ENCODE results near the gene DLGAP1. TPM values are rescaled to one million over a fixed set of nuclear protein-coding genes. Genes with fewer than 3 reads are reported as not detected.
"Not testable (repeated sequence)": the region's sequence is repeated elsewhere in the genome, so short reads cannot be mapped to it uniquely, and the experiment has no call there.

Gene DLGAP1
- 1 to 10 TPM in 3 of 4 donors, not detected in 1; 2.0 to 4.7 (median 2.1) TPM for total RNA-seq

GRCh38 chr18:4455113-4455811 lies at the start of gene DLGAP1:
DLGAP1 (minus strand) TSS chr18:4455307.
- WGBS = 1% methylated on average over 11 of the region's 75 CpGs
- peaks cover 42% of the 10 kb centered on the region for H3K27me3 ChIP-seq
- H3K27ac ChIP-seq = no peak within 1 kb of the TSS
- H3K9me3 ChIP-seq = no peaks in the 10 kb centered on the region
- peak in 1 of 2 donors; percentile 73 for DNase-seq (ENCODE audit: low spot score in 2 of 2)
- no peaks in the 10 kb centered on the region for H3K36me3 ChIP-seq
- H3K4me3 ChIP-seq = peak within 1 kb of the TSS; percentile 51
- no peak for TF ChIP-seq EP300 (IDR thresholded peaks at IDR 0.05)
- H3K4me1 ChIP-seq = peaks cover 17% of the 10 kb centered on the region

DNA sequence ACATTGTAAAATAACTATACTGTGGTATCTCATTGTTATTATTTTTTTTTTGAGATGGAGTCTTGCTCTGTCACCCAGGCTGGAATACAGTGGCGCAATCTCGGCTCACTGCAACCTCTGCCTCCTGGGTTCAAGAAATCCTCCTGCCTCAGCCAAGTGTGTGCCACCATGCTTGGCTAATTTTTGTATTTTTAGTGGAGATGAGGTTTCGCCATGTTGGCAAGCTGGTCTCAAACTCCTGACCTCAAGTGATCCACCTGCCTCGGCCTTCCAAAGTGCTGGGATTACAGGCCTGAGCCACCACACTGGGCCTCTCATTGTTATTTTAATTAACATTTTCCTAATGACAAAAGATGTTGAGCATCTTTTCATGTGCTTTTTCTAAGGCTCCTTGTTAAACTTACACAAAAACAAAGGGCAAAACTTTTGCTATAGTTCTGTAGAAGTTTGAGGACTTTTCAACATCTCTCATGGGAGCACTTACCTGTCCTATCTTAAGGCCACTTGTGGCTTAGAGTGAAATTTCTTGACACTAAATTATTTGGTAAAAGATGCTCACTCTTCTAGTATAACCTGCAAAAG lies 39.7 kb upstream of the DLGAP1 start:
- H3K4me1 ChIP-seq, H3K9me3 ChIP-seq: not testable (repeated sequence)
- 79% methylated on average over 4 of the region's 4 CpGs for WGBS

GRCh38 chr18:4468511-4468910 lies 13.4 kb upstream of the DLGAP1 start:
- no peak overlapping the region for H3K27ac ChIP-seq
- DNase-seq (ENCODE audit: low spot score in 2 of 2) = no peak
- H3K4me3 ChIP-seq = no peak overlapping the region
- H3K27me3 ChIP-seq = no peaks in the 10 kb centered on the region
- H3K9me3 ChIP-seq = no peaks in the 10 kb centered on the region
- WGBS = 56% methylated on average over 3 of the region's 3 CpGs
- no peaks in the 10 kb centered on the region for H3K4me1 ChIP-seq
- H3K36me3 ChIP-seq = no peaks in the 10 kb centered on the region
- TF ChIP-seq POLR2A (IDR thresholded peaks at IDR 0.05) = no peak
- no peak for TF ChIP-seq CTCF (IDR thresholded peaks at IDR 0.05)

More for the DNA sequence above, 39.7 kb upstream of the DLGAP1 start:
- not testable (repeated sequence) for H3K27me3 ChIP-seq; H3K4me3 ChIP-seq; H3K27ac ChIP-seq; DNase-seq (ENCODE audit: low spot score in 2 of 2); H3K36me3 ChIP-seq

GRCh38 chr18:4454537-4455112 lies 482 bp downstream of the DLGAP1 start:
- WGBS = 0% methylated on average over 11 of the region's 65 CpGs
- peaks cover 17% of the 10 kb centered on the region for H3K4me1 ChIP-seq
- no peaks in the 10 kb centered on the region for H3K9me3 ChIP-seq
- H3K4me3 ChIP-seq = peak overlapping the region; percentile 51
- no peak overlapping the region for H3K27ac ChIP-seq
- peaks cover 42% of the 10 kb centered on the region for H3K27me3 ChIP-seq
- DNase-seq (ENCODE audit: low spot score in 2 of 2) = no peak
- H3K36me3 ChIP-seq = no peaks in the 10 kb centered on the region
- TF ChIP-seq CTCF (IDR thresholded peaks at IDR 0.05) (no peak), POLR2A (IDR thresholded peaks at IDR 0.05) (no peak), POLR2AphosphoS5 (IDR thresholded peaks at IDR 0.05) (no peak), EP300 (IDR thresholded peaks at IDR 0.05) (no peak)

DNA sequence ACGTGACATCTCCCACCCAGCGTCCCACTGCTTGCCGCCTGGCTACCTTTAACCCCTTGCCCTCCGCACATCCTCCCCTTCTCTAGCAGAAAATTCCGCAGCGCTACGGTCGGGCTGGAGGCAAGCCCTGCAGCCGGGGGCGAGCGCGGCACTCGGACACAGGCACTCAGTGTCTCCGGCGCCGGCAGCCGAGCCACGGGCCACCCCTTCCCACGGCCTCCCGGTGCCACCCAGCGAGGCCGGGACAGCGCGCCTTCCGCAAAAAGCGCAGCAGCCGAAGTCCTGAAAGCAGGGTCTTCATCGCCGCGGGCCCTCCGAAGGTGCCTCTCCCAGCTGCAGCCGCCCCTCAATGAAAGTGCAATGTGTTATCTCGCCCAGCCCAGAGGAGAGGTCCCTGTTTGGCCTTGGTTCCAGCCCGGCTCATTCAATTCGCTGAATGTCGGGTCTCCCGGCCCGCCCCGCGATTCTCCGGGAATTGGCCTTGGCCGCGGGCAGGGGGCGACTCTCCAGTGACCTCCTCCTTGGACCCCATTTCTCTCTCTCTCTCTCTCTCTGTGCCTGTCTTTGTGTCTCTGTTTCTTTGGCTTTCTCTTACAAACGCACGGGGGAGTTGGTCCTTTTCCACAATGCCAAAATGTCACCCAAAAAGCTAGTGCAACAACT lies 1.1 kb downstream of the DLGAP1 start:
- TF ChIP-seq EP300 (IDR thresholded peaks at IDR 0.05) (no peak), POLR2AphosphoS5 (IDR thresholded peaks at IDR 0.05) (no peak), POLR2A (IDR thresholded peaks at IDR 0.05) (no peak), CTCF (IDR thresholded peaks at IDR 0.05) (no peak)
- Histone ChIP-seq H3K4me3 (peak overlapping the region; percentile 51), H3K4me1 (peaks cover 17% of the 10 kb centered on the region), H3K36me3 (no peaks in the 10 kb centered on the region), H3K27ac (no peak overlapping the region), H3K27me3 (peaks cover 42% of the 10 kb centered on the region), H3K9me3 (no peaks in the 10 kb centered on the region)
- 1% methylated on average over 28 of the region's 46 CpGs for WGBS
- DNase-seq (ENCODE audit: low spot score in 2 of 2) = no peak

GRCh38 chr18:4453567-4453873 lies 1.6 kb downstream of the DLGAP1 start:
- H3K4me3 ChIP-seq = peak overlapping the region; percentile 51
- peaks cover 17% of the 10 kb centered on the region for H3K4me1 ChIP-seq
- H3K27ac ChIP-seq = no peak overlapping the region
- peaks cover 42% of the 10 kb centered on the region for H3K27me3 ChIP-seq
- 9% methylated on average over 8 of the region's 8 CpGs for WGBS
- TF ChIP-seq EP300 (IDR thresholded peaks at IDR 0.05) (no peak), POLR2AphosphoS5 (IDR thresholded peaks at IDR 0.05) (no peak), CTCF (IDR thresholded peaks at IDR 0.05) (no peak), POLR2A (IDR thresholded peaks at IDR 0.05) (no peak)
- no peaks in the 10 kb centered on the region for H3K36me3 ChIP-seq
- DNase-seq (ENCODE audit: low spot score in 2 of 2) = no peak
- H3K9me3 ChIP-seq = no peaks in the 10 kb centered on the region
